Type B pancreatic cell (in vitro differentiated cells): ENCODE measurements around the gene PTH1R. TPM values are rescaled to one million over a fixed set of nuclear protein-coding genes. Genes with fewer than 3 reads are reported as not detected.

ENCODE experiments used
- DNase-seq: peaks from one replicate; pipeline ENCODE4 v3.0.0; 2021; ENCODE audit warnings: mixed read lengths; ENCODE audit not compliant: unreplicated experiment; ENCODE audit errors: extremely low spot score
- H3K27ac Mint-ChIP-seq: 2 replicates; pipeline ENCODE4 v1.8.0; 2021; ENCODE audit warnings: mild to moderate bottlenecking, mixed read lengths
- H3K27me3 Mint-ChIP-seq: 2 replicates; pipeline ENCODE4 v1.8.0; 2021; ENCODE audit warnings: mixed read lengths
- H3K36me3 Mint-ChIP-seq: 2 replicates; pipeline ENCODE4 v1.8.0; 2021; ENCODE audit warnings: mixed read lengths
- H3K4me1 Mint-ChIP-seq: one replicate; pipeline ENCODE4 v1.8.0; 2021; ENCODE audit warnings: mixed read lengths; ENCODE audit not compliant: unreplicated experiment
- H3K4me3 Mint-ChIP-seq: 2 replicates; pipeline ENCODE4 v1.8.0; 2021; ENCODE audit warnings: mild to moderate bottlenecking, mixed read lengths
- H3K9me3 Mint-ChIP-seq: 2 replicates; pipeline ENCODE4 v1.8.0; 2021; ENCODE audit warnings: mixed read lengths
- CTCF ChIP-seq: fragments of 200-600 bp; sonication (generic); conservative IDR thresholded peaks from 2 replicates; pipeline ENCODE4 v1.5.0; 2021; ENCODE audit warnings: antibody characterized with exemption, mild to moderate bottlenecking
- total RNA-seq: library from RNA; stranded (reverse); gene quantifications from 2 replicates; pipeline ENCODE4 v1.2.1, GENCODE V29; 2021; ENCODE audit warnings: low replicate concordance

Gene PTH1R
- total RNA-seq, 1 donor from 2014 or later = 63.0 TPM

DNA sequence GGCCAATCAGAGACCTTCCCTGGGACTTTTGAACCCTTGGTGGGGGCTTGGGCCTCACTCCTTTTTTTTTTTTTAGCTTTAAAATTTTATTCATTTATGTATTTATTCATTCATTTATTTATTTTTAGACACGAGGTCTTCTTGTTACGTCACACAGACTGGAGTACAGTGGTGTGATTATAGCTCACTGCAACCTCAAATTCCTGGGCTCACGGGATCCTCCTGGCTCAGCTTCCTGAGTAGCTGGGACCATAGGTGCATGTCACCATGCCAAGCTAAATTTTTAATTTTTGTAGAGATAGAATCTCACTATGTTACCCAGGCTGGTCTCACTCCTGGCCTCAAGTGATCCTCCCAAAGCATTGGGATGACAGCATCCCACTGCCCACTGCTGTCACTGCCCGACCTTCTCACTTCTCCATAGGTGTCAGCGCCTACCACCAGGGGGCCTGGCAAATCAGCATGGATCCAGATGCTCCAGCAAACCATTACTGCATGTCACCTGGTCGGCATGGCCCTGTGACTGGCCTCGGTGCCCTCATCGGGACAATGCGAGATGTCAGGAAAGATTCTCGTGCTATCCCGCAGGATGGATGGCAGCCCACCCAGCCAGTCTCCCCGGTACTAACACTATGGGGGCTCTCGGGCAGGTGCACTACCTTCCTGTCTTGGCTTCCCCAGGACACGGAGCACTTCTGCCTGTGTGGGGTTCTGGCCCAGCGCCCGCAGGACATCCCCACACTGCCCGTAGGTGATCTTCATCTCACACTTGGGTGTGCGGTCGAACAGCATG is 17.3 kb upstream of the PTH1R start:
- H3K4me1 Mint-ChIP-seq = peaks cover 40% of the 10 kb centered on the region
- H3K9me3 Mint-ChIP-seq = no peaks in the 10 kb centered on the region
- peaks cover 4% of the 10 kb centered on the region for H3K27me3 Mint-ChIP-seq
- no peak for DNase-seq
- H3K36me3 Mint-ChIP-seq = no peaks in the 10 kb centered on the region
- TF ChIP-seq CTCF = peak; percentile 68
- H3K27ac Mint-ChIP-seq = no peak overlapping the region
- H3K4me3 Mint-ChIP-seq = no peak overlapping the region

- Mint-ChIP-seq H3K9me3 (no peaks in the 10 kb centered on the region), H3K4me3 (no peak overlapping the region), H3K36me3 (no peaks in the 10 kb centered on the region), H3K4me1 (peaks cover 40% of the 10 kb centered on the region), H3K27ac (no peak overlapping the region), H3K27me3 (peaks cover 4% of the 10 kb centered on the region)
- no peak for DNase-seq
- no peak for TF ChIP-seq CTCF
Observed at GRCh38 chr3:46860810-46861604, 16.5 kb upstream of the PTH1R start.

- H3K36me3 Mint-ChIP-seq = no peaks in the 10 kb centered on the region
- H3K27me3 Mint-ChIP-seq = peaks cover 4% of the 10 kb centered on the region
- TF ChIP-seq CTCF = no peak
- H3K4me1 Mint-ChIP-seq = peaks cover 35% of the 10 kb centered on the region
- no peaks in the 10 kb centered on the region for H3K9me3 Mint-ChIP-seq
- no peak for DNase-seq
- no peak overlapping the region for H3K4me3 Mint-ChIP-seq
- H3K27ac Mint-ChIP-seq = no peak overlapping the region
Observed at GRCh38 chr3:46861605-46862368, 15.7 kb upstream of the PTH1R start.

DNA sequence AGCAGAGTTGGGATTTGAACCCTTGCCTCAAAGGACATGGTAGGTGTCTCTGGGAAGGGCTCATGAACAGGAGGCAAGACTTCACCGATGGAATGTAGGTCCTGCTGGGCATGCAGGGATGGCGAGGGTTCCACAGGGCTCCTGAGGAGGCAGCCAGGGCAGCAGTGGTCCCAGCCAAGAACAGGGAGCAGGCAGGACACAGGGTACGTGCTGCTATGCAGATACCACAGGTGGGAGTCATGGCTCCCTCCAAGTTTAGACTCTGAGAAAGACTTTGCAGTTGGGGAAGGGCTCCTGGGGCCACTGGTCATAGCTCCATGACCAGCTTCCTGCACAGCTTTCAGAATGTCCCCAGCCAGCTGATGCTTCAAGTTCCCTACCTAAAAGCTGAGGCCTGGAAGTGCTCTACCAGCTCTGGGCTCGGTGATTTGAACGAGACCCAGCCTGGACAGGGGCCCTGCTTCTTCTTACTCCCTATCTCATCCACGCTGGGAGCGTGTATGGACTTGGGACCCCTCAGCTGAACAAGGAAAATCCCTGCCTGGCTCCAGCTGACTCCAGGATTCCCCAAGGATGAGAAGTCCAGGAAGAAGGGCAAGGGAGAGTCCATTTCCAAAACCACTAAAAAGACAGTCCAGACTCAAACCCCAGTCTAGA is 15.0 kb upstream of the PTH1R start:
- TF ChIP-seq CTCF = no peak
- no peak for DNase-seq
- H3K27ac Mint-ChIP-seq = no peak overlapping the region
- peaks cover 36% of the 10 kb centered on the region for H3K4me1 Mint-ChIP-seq
- H3K4me3 Mint-ChIP-seq = no peak overlapping the region
- H3K9me3 Mint-ChIP-seq = no peaks in the 10 kb centered on the region
- no peaks in the 10 kb centered on the region for H3K36me3 Mint-ChIP-seq
- peaks cover 4% of the 10 kb centered on the region for H3K27me3 Mint-ChIP-seq

DNA sequence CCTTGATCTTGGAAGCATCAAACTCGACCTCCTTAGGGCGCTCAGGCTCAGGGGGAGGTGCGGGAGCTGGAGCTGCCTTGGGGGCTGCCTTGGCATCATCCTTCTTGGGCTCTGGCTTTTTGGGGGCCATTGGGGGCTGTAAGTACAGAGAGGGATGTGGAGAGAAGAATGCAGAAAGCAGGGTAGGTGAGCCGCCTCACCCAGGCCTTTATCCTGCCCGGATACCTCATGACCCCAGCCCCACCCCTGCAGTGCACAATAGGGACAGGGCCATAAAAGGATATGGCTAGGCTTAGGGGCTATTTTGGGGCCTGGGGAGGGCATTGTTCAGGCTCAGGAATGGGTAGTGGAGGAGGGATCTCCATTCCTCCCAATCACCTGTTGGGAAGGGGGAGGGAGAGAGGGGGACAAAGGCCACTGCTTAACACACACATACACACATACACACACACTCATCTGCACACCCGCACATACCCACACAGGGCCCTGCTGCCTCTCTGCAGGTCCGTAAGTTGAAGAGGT is 14.2 kb upstream of the PTH1R start, which contains the start of gene MYL3:
Gene MYL3, minus strand, starts transcription at position 184 of the 522 bp plus-strand sequence. Its CDS starts 54 bp downstream, at position 130.
- H3K4me3 Mint-ChIP-seq = peak within 1 kb of the TSS; percentile 3
- H3K9me3 Mint-ChIP-seq = no peaks in the 10 kb centered on the region
- TF ChIP-seq CTCF = no peak
- no peaks in the 10 kb centered on the region for H3K27me3 Mint-ChIP-seq
- no peaks in the 10 kb centered on the region for H3K36me3 Mint-ChIP-seq
- H3K4me1 Mint-ChIP-seq = peaks cover 32% of the 10 kb centered on the region
- no peak for DNase-seq
- peak within 1 kb of the TSS; percentile 14 for H3K27ac Mint-ChIP-seq
